Sigmoid colon (tissue), 4 donors: ENCODE results near the gene COX8C.
"Not testable (repeated sequence)": the region's sequence is repeated elsewhere in the genome, so short reads cannot be mapped to it uniquely, and the experiment has no call there.

Experiments used
- CTCF ChIP-seq, 4 experiments: fragments of 450-650 bp in 3 of 4; fragments of 200-600 bp in 1 of 4; IDR thresholded peaks; one replicate each; pipeline ENCODE4 v1.5.1; 2016 to 2019; ENCODE audit warnings: antibody characterized with exemption in 4 of 4, mild to moderate bottlenecking in 3 of 4, moderate library complexity in 2 of 4
- POLR2A ChIP-seq, 2 donors: fragments of 450-650 bp; IDR thresholded peaks; one replicate each; pipeline ENCODE4 v1.6.1; 2016; ENCODE audit warnings: antibody characterized with exemption in 2 of 2, mild to moderate bottlenecking in 2 of 2, moderate library complexity in 2 of 2
- POLR2AphosphoS5 ChIP-seq, 4 donors: sonication (generic); formaldehyde crosslinking; IDR thresholded peaks; one replicate each; pipeline ENCODE4 v1.6.1; 2017; ENCODE audit warnings: antibody characterized with exemption in 4 of 4

- not testable (repeated sequence) for TF ChIP-seq CTCF, POLR2AphosphoS5, POLR2A (IDR thresholded peaks at IDR 0.05)
Measured at GRCh38 chr14:93384256-93384655, 37.3 kb downstream of the COX8C start.
